Activated CD4-positive, alpha-beta T cell treated with anti-CD3 and anti-CD28 coated beads, Interleukin-2, Interleukin-4, amounts not matched to agents 100 ng/mL and 50 ng/mL, durations not matched to agents 16 hours and 8 hours (primary cell): ENCODE measurements around the gene MMP15.
A peak's percentile ranks its signal among the peaks of the same experiment; 100 is the strongest.
"Not testable (repeated sequence)": the region's sequence is repeated elsewhere in the genome, so short reads cannot be mapped to it uniquely, and the experiment has no call there.

Experiments used
- DNase-seq: peaks from one replicate; pipeline ENCODE4 v3.0.0-alpha.2; 2020; ENCODE audit warnings: low spot score

MMP15 gene

DNA sequence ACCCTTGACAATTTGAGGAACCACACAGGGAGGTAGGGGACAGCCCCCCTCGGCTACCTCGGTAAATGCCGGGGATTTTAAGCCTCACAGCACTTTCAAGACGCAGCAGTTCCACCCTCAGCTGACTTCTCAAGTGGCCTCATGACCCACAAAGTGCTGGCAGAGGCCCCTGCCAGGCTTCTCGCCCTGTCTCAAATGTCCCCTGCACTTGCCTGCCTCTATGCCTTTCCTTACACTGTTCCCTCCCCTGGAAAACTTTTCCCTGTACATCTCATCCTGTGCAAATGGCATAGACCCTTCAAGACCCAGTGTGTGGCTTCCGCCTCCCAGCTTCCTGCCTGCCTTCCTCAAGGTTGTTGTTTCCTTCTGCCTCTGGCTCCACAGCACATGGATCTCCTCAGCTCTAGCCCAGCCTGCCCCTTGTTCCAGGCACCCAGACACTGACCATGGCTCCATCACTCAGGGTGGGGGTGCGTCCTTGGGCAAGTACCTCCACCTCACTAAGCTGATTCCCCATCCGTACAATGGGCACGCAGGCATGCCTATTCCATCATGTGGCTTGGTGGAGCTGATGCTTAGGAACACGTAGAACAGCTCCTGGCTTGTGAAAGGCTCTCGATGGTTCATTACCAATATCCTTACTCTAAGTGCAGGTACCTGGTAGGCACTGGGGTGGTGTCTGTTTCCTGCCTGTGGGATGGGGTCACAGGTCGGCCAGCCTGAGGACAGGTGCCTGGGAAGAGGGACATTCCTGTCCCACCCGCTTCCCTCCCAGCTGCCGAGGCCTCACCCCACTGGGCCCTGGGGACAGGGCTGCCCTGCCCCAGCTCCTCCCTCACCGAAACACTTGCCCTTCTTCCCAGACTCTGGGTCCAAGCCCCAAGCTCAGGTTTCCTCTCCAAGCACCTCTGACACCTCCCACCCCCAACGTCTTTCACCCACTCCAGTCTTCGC lies 24.0 kb downstream of the MMP15 start:
- no peak for DNase-seq

DNA sequence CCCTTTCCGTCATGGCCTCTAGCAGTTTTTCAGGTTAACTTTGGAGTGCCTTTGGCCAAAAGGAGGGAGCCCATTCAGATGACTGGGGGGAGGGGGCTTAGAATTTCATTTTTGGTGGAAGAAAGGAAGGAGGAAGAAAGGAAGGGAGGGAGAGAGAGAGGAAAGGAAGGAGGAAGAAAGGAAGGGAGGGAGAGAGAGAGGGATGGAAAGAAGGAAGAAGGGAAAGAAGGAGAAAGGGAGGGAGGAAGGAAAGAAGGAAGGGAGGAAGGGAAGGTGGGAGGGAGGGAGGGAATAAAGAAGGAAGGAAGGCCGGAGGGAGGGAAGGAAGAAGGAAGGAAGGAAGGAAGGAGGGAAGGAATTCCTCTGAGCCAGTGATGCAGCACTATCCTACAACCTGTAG lies 25.7 kb downstream of the MMP15 start:
- DNase-seq: no peak

DNA sequence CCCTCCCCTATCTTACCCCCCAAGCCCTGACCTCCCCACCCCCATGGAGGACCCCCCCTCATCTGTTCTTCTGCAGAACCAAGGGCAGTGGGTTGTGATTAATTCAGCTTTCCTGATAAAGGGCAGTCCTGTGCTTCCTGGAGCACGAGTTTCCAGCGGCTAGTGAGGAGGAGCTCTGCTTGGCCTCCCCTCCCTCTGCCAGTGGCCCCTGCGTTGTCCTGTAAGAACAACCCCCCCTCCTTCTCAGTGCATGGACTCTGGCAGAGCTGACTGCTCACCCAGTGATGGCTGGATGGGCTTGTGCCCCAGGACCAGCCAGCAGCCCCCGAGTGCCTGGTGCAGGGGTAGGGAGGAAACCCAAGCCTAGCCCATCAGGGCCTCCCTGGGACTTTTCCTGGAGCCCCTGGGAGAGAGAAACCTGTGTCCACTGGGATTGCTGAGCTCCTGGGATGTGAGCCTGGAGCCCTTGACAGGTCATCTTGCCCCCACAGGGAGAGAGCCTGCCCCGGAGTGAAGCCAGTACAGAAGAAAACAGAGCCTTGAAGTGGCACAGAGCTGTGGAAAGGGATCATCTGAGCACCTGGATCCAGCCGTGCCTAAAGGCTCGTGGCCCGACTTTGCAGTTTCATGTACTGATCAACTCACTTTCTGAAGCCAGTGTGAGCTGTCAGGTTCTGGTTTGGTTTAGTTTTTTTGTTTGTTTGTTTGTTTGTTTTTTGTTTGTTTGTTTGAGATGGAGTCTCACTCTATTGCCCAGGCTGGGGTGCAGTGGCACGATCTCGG lies 26.5 kb downstream of the MMP15 start:
- DNase-seq: no peak

DNA sequence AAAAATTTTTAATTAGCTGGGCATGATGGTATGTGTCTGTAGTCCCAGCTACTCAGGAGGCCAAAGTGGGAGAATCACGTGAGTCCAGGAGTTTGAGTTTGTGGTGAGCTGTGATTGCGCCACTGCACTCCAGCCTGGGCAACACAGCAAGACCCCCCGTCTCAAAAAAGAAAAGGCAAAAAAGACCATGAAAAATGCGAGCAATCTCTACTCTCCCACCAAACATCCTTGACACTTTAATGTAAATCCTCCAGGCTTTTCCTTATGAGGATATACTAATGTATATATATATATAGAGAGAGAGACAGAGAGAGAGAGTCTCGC lies 28.1 kb downstream of the MMP15 start:
- DNase-seq: no peak

DNA sequence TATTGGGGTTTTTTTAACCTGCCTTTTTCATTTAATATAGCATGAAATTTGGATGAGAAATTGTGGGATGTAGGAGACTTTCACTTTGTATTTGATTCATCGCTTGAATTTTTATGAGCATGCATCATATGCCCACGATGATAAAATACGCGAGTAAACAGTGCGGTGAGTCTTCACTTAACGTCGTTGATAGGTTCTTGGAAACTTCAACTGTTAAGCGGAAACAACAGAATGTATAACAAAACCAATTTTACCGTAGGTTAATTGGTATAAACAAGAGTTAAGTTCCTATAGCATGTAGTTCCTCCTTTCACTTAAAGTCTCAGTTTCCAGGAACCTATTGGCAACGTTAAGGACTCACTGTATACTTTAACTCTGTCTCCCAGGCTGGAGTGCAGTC lies 28.7 kb downstream of the MMP15 start:
- DNase-seq: peak; percentile 43

DNA sequence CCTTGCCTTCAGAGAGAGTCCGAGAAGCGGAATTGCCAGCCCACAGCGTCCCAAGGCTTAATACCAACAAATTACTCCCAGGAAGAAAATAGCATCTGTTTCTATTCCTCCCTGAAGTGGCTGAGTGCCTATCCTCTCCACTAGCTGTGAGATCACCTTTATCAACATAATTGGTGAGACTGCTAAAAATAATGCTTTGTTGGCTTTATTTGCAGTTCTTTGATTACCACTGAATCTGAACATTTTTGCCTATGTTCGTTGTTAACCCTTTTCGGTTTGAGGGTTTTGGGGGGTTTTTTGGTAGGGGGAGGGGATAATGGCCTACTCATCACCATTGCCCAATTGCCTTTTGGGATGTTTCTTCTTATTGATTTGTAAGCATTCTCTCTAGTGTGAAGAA lies 31.0 kb downstream of the MMP15 start:
- DNase-seq: no peak

DNA sequence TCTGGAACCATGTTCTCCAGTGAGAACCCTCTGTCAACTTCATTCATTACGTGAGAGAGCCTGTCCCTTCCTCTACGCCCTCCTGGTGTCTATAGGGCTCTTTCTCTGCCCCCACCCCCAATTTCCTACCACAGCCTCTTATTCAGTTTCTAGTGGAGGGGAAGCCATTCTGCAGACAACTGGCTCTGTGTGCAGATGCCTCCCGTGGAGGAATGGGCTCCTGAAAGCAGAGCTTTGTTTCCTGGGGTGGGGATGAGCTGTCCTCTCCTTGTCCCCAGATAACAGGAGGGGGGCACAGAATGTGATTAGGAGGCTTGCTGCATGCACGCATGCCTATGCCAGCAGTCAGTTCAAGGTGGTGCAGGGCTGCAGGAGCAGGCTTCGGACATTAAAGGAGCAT lies 31.6 kb downstream of the MMP15 start:
- DNase-seq: no peak

DNA sequence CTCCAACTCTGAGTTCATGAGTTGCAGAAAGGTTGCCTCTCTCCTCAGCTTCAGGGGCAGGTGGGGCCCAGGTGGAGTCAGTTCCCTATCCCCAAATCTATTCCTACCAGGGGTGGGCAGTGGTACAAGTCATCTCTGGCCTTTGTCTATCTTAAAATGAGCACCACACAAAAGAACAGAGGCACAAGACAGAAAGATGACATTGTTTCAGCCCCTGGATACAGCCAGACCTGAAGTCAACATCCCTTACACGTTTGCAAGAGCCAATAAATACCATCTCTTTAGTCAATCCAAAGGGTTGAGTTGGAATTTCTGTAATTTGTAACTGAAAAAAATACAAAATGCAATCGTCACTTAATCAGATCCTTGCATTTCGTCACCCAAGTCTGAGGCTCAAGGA lies 32.2 kb downstream of the MMP15 start:
- no peak for DNase-seq

DNA sequence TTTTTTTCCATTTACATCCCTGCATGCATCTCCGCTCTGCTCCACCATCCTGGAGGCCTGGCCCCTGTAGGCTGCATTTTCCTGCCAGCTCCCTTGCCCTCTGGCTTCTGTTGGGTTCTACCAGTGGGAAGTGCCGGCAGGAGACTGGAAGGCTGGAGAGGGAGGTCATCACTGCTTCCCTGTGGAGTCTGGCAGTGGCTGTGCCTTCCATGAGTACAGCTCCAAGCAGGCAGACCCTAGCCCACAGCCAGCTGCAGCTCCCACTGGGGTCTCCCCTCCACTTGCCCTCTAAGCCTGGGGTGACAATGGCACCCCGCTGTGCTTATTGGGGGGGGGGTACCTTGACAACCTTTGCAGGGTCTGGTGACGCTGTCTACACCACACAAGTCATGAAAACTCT lies 37.3 kb downstream of the MMP15 start:
- no peak for DNase-seq

DNA sequence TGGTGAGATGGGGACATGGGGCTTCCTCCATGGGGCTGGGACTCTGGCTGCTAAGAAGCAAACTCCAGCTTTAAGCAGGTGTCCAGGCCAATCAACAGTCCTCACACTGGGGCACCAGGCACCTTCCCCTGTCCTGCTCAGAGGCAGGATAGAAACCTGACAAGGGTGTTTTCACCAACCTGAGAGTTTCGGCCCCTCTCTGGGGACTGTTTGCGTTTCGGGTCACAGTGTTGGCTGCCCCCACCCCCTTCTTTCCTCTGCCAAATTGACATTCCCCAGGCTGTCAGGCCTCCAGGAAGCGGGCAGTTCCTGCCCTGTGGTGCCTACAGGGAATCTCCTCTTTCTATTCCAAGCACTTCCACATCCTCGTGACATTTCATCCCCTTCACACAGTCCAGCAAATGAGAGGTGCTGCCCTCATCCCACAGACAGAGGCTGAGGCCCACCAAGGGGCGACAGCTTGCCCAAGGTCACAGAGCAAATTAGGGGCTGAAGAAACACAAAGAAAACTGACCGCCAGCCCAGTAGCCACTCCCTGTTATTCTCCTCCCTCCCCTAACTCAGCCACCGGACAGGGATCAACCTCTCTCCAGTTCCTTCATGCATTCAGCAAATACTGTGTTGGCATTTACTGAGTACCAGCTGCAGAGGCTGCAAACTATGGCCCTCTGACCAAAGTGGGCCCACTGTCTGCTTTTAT lies 38.0 kb downstream of the MMP15 start:
- no peak for DNase-seq

DNA sequence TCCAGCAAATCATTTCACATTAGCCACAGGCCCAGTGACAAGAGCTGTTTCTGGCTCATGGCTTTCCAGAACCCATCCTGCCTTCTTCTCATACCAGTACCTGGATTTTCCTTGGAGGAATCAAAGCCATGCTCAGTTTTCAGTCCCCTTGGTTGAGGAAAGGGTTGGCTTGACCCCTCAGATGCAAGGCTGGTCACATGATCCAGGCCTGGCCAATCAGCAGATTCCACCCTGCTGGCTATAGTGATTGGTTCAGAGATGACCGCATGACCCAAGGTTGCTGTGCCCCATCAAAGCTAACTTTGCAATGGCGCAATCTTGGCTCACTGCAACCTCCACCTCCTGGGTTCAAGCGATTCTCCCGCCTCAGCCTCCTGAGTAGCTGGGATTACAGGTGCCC lies 45.0 kb downstream of the MMP15 start:
- DNase-seq: no peak

DNA sequence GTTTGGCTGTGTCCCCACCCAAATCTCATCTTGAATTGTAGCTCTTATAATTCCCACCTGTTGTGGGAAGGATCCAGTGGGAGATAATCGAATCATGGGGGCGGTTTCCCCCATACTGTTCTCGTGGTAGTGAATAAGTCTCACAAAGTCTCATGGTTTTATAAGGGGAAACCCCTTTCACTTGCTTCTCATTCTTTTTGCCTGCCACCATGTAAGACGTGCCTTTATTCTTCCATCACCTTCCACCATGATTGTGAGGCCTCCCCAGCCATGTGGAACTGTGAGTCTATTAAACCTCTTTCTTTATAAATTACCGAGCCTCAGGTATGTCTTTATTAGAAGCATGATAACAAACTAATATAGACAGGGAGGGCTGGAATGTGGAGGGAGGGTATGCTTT lies 46.6 kb downstream of the MMP15 start:
- not testable (repeated sequence) for DNase-seq

DNA sequence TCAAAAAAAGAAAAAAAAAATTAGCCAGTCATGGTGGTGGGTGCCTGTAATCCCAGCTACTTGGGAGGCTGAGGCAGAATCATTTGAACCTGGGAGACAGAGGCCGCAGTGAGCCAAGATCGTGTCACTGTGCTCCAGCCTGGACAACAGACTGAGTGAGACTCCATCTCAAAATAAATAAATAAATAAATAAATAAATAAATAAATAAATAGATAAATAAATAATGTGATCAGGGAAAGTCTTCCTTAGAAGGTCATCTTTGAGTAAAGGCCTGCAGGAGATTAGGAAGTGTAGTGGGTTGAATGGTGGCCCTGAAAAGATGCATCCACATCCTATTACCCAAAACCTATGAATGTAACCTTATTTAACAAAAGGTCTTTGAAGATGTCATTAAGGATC lies 47.5 kb downstream of the MMP15 start:
- not testable (repeated sequence) for DNase-seq

DNA sequence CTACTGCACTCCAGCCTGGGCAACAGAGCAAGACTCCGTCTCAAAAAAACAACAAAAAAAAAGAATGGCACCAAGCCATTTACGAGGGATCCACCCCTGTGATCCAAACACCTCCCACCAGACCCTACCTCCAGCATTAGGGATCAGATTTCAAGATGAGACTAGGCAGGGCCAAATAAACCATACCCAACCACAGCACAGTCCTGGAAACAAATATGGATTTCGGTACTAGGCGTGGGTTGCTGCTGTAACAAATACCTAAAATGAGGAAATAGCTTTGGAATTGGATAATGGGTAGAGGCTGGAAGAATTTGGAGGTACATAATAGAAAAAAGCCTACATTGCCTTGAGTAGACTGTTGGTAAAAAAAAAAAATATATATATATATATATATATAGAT lies 49.1 kb downstream of the MMP15 start:
- no peak for DNase-seq

DNA sequence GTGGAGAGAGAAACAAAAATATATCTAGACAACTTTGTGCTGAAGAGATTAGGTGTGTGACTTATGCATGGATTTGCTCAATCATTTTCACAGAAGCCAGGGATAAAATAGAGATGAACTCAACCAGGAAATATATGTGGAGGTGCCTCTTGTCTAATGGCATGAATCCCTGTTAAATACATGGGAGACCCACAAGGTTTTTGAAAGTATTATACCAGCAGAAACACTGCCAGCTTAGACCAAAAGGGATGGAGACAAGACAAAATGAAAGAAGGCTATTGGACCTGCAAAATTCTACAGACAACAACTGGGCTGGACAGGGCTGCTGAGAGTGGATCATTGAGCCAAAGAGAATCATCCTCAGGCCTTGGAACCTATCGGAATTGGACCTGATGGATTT lies 51.0 kb downstream of the MMP15 start:
- no peak for DNase-seq

DNA sequence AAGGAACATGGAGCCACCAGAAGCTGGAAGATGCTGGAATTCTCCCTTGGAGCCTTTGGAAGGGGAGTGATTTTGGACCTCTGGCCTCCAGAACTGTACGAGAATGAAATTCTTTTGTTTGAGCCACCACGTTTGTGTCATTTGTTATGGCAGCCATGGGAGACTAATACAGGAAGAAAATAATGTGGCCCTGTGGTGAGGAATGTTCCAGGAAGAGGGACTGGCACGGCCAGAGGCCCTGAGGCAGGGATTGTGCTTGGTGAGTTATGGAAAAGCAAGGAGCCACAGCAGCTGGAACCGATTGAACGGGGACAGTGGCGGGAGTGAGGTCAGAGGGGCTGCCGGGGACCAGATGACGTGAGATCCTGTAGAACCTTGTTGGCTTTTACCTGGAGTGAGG lies 52.2 kb downstream of the MMP15 start:
- no peak for DNase-seq

DNA sequence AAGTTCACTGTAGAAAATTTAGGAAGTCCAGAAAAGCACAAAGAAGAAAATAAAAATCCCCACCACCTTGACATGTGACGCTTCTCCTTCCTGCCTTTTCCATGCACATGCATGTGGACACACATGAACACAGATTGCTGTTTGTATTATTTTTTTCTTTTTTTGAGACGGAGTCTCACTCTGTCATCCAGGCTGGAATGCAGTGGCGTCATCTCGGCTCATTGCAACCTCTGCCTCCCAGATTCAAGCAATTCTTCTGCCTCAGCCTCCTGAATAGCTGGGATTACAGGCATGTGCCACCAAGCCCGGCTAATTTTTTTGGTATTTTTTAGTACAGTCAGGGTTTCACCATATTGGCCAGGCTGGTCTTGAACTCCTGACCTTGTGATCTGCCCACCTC lies 55.1 kb downstream of the MMP15 start:
- not testable (repeated sequence) for DNase-seq

DNA sequence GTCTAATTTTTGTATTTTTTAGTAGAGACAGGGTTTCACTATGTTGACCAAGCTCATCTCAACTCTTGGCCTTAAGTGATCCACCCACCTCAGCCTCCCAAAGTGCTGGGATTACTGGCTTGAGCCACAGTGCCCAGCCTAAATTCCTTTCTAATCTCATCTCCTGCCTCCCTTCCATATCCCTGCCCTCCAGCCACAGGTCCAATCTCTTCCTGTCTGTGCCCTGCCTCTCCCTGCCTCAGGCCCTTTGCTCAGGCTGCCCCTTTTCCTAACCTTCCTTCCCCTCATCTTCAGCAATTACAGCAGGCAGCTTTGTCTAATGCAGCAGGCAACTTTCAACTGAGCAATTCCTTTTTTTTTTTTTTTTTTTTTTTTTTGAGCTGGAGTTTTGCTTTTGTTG lies 56.8 kb downstream of the MMP15 start:
- DNase-seq: no peak

DNA sequence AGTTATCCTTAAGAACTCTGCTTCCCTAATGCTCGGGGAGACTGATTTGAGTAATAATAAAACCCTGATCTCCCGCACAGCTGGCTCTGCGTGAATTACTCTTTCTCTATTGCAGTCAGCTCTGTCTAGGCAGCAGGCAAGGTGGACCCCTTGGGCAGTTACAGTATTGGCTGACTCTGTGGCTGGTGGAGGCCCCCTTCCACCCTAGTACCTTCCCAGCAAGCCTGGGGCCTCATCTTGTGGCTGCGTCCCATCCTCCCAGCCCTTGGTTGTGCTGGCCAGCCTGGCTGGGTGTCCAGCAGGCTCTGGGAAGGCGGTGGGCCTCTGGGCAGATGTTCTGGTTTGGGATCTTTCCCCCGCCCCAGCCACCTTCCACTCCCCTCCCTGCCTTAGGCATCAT lies 59.1 kb downstream of the MMP15 start:
- DNase-seq: no peak

DNA sequence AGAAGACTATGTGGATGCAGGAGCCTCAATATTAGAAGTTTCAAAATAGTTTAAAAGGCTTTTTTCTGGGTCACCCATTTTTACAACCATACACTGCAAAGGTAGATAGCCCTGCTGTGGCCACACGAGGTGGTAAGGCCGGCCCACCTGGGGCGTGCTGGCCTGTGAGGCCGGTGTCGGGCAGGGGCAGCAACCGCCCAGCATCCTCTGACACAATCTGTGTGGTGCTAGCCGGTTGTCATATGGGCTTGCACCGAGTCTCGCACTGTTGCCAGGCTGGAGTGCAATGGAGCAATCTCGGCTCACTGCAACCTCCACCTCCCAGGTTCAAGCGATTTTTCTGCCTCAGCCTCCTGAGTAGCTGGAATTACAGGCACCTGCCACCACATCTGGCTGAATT lies 59.6 kb downstream of the MMP15 start:
- no peak for DNase-seq

DNA sequence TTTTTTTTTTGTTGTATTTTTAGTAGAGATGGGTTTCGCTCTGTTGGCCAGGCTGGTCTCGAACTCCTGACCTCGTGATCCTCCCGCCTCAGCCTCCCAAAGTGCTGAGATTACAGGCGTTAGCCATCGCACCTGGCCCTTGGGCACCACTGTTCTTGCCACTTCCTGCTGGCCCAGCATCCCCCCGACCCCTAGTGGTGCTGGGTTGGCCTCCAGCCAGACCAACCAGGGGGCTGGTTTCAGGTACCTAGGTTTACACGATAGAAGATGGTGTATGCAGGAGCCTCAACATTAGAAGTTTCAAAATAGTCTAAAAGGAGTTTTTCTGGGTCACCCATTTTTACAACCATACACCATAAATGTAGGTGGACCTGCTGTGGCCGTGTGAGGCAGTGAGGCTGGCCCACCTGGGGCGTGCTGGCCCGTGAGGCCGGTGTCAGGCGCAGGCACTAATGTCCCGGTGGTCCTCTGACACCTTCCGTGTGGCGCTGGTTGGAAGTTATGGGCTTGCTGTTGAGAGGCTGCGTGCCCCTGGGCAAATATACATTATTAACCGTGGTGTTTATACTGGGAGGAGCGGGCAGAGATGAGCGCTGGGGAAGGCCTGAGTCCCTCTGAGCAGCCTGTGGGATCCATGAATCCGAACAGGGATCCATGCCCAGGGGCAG lies 60.2 kb downstream of the MMP15 start:
- no peak for DNase-seq
